AG04450 (cell line): ENCODE measurements around the gene RAD9A. TPM values are rescaled to one million over a fixed set of nuclear protein-coding genes. Genes with fewer than 3 reads are reported as not detected.

ENCODE experiments used
- CTCF ChIA-PET: fragments of 300-600, 350-600 bp; formaldehyde crosslinking; extraction: SDS; loops from one replicate; lab custom pipeline; 2022; ENCODE audit warnings: antibody characterized with exemption, inconsistent platforms; lab: Charles Lee
- POLR2A ChIA-PET: fragments of 350-600 bp; formaldehyde crosslinking; extraction: SDS; loops from one replicate; lab custom pipeline; 2021; ENCODE audit warnings: antibody characterized with exemption, inconsistent platforms; lab: Yijun Ruan, JAX
- DNase-seq: peaks from one replicate; pipeline ENCODE4 v3.0.0-alpha.2; 2011; ENCODE audit warnings: low read depth, low spot score
- H3K27ac ChIP-seq: one replicate; pipeline ENCODE4 v1.5.1; 2012; ENCODE audit warnings: low read depth, low read length, control low read depth
- H3K27me3 ChIP-seq: one replicate; pipeline ENCODE4 v1.6.0; 2012; ENCODE audit warnings: low read length; ENCODE audit not compliant: control insufficient read depth, insufficient read depth
- H3K4me3 ChIP-seq: 2 replicates; pipeline ENCODE4 v1.5.1; 2011; ENCODE audit warnings: mild to moderate bottlenecking, low read depth, low read length, control low read depth
- H3K9me3 ChIP-seq: 2 replicates; pipeline ENCODE4 v1.5.1; 2012; ENCODE audit warnings: low read length; ENCODE audit not compliant: control insufficient read depth, insufficient read depth
- CTCF ChIP-seq: IDR thresholded peaks from 2 replicates; pipeline ENCODE4 v1.5.1; 2011; ENCODE audit warnings: low read depth, low read length, control low read depth, inconsistent platforms
- polyA minus RNA-seq: library from RNA; depleted of rRNA, polyadenylated mRNA; stranded (reverse); fragments of >200 nt; gene quantifications from 2 replicates; pipeline ENCODE4 v1.2.3, GENCODE V29; 2011; rRNA and poly(A)+ RNA removed
- polyA plus RNA-seq: library from polyadenylated mRNA; depleted of rRNA; stranded (reverse); fragments of >200 nt; gene quantifications from 2 replicates; pipeline ENCODE4 v1.2.3, GENCODE V29; 2011; rRNA removed

The RAD9A gene
- 3.2 and 4.1 TPM in 2 replicates for polyA plus RNA-seq
- 2.1 and 3.3 TPM in 2 replicates for polyA minus RNA-seq

GRCh38 chr11:67391304-67392182 lies at the start of gene RAD9A:
Gene RAD9A (plus strand): TSS chr11:67391986. CDS start chr11:67392045, 59 bp downstream.
- Histone ChIP-seq H3K9me3 (no peaks in the 10 kb centered on the region), H3K27me3 (no peaks in the 10 kb centered on the region), H3K27ac (peak within 1 kb of the TSS; percentile 87), H3K4me3 (peak within 1 kb of the TSS; percentile 92)
- TF ChIP-seq CTCF: no peak
- CTCF ChIA-PET: interaction anchor here (0.5 to 24.1 kb wide), 6 partner anchors 10 to 343 kb away, joined by 4 to 716 read pairs (median 4); partner anchors contain the start of genes POLD4 and PPP1CA
- DNase-seq: peak; percentile 81
- POLR2A ChIA-PET: interaction anchor here (0.6 to 2.0 kb wide), 10 partner anchors 9 to 49 kb away, joined by 3 to 30 read pairs (median 4); partner anchors contain the start of genes CLCF1, POLD4 and PPP1CA

- ChIA-PET POLR2A (interaction anchor here (0.6 to 1.1 kb wide), 3 partner anchors 12 to 728 kb away, joined by 6 to 12 read pairs (median 8); partner anchors contain the start of gene RBM14), CTCF (interaction anchor here (3.6 to 5.0 kb wide), 3 partner anchors 7 to 35 kb away, joined by 31 to 120 read pairs (median 33); no protein-coding TSS in a partner anchor)
- H3K27me3 ChIP-seq: no peaks in the 10 kb centered on the region
- no peak overlapping the region for H3K27ac ChIP-seq
- H3K9me3 ChIP-seq: no peaks in the 10 kb centered on the region; the same call in 1 of the 2 replicates
- no peak for DNase-seq
- H3K4me3 ChIP-seq: no peak overlapping the region
- TF ChIP-seq CTCF: no peak
These were observed 47.5 kb upstream of the RAD9A start for GRCh38 chr11:67344264-67344663.

- Histone ChIP-seq H3K4me3 (no peak overlapping the region), H3K27me3 (no peaks in the 10 kb centered on the region), H3K9me3 (no peaks in the 10 kb centered on the region; the same call in 1 of the 2 replicates), H3K27ac (no peak overlapping the region)
- no peak for TF ChIP-seq CTCF
- POLR2A ChIA-PET: interaction anchor here (0.6 to 1.1 kb wide), 3 partner anchors 13 to 36 kb away, joined by 6 to 11 read pairs (median 8); no protein-coding TSS in a partner anchor
- CTCF ChIA-PET: interaction anchor here (0.9 to 5.0 kb wide), 13 partner anchors 7 to 160 kb away, joined by 3 to 120 read pairs (median 7); partner anchors contain the start of genes PITPNM1, PPP1CA and RAD9A
- DNase-seq: no peak
These were observed 46.4 kb upstream of the RAD9A start for GRCh38 chr11:67345247-67345919.

- ChIA-PET CTCF (interaction anchor here (0.6 to 5.0 kb wide), 15 partner anchors 8 to 159 kb away, joined by 3 to 120 read pairs (median 5); partner anchors contain the start of genes PITPNM1, PPP1CA and RAD9A), POLR2A (interaction anchor here (0.6 to 1.9 kb wide), 5 partner anchors 9 to 292 kb away, joined by 3 to 11 read pairs (median 6); no protein-coding TSS in a partner anchor)
- no peaks in the 10 kb centered on the region; the same call in 1 of the 2 replicates for H3K9me3 ChIP-seq
- H3K4me3 ChIP-seq: no peak overlapping the region
- peak; percentile 82 for TF ChIP-seq CTCF
- H3K27me3 ChIP-seq: no peaks in the 10 kb centered on the region
- H3K27ac ChIP-seq: no peak overlapping the region
- no peak for DNase-seq
These were observed 45.6 kb upstream of the RAD9A start for GRCh38 chr11:67345920-67346819.
